NCI-H2107 (cell line): Measurements from ENCODE around the gene RAB9B.
"Not testable (repeated sequence)": the region's sequence is repeated elsewhere in the genome, so short reads cannot be mapped to it uniquely, and the experiment has no call there.

ENCODE experiments used
- DNase-seq: peaks from one replicate; lab custom pipeline; 2025; lab: John Stamatoyannopoulos, UW

RAB9B gene

GRCh38 chrX:103831803-103832544 is at the start of gene RAB9B:
Gene RAB9B (minus strand): TSS chrX:103832257. CDS start chrX:103825784, 6,473 bp downstream.
- DNase-seq: peak; percentile 53

- no peak for DNase-seq
Measured at GRCh38 chrX:103879339-103879738, 47.3 kb upstream of the RAB9B start.

- DNase-seq: no peak
Measured at GRCh38 chrX:103878466-103879122, 46.5 kb upstream of the RAB9B start.

GRCh38 chrX:103877571-103877970 is 45.5 kb upstream of the RAB9B start:
- DNase-seq: no peak

GRCh38 chrX:103864886-103865534 is 33.0 kb upstream of the RAB9B start:
- no peak for DNase-seq

GRCh38 chrX:103864149-103864548 is 32.1 kb upstream of the RAB9B start:
- no peak for DNase-seq

GRCh38 chrX:103861200-103861599 is 29.1 kb upstream of the RAB9B start:
- DNase-seq: no peak

GRCh38 chrX:103849558-103849957 is 17.5 kb upstream of the RAB9B start:
- no peak for DNase-seq

GRCh38 chrX:103847174-103847870 is 15.3 kb upstream of the RAB9B start:
- DNase-seq: no peak

- DNase-seq: no peak
Measured at GRCh38 chrX:103846386-103846785, 14.3 kb upstream of the RAB9B start.

- DNase-seq: peak; percentile 8
Measured at GRCh38 chrX:103845165-103845653, 13.2 kb upstream of the RAB9B start.

- DNase-seq: no peak
Measured at GRCh38 chrX:103839404-103839803, 7.3 kb upstream of the RAB9B start.

- no peak for DNase-seq
Measured at GRCh38 chrX:103831342-103831802, 685 bp downstream of the RAB9B start.

- DNase-seq: no peak
Measured at GRCh38 chrX:103830848-103831247, 1.2 kb downstream of the RAB9B start.

- no peak for DNase-seq
Measured at GRCh38 chrX:103828529-103828928, 3.5 kb downstream of the RAB9B start.

- DNase-seq: no peak
Measured at GRCh38 chrX:103825881-103826280, 6.2 kb downstream of the RAB9B start.

GRCh38 chrX:103823591-103823990 is 8.5 kb downstream of the RAB9B start:
- DNase-seq: no peak

- DNase-seq: not testable (repeated sequence)
Measured at GRCh38 chrX:103820802-103821201, 11.3 kb downstream of the RAB9B start.

GRCh38 chrX:103818842-103819619 is 13.0 kb downstream of the RAB9B start:
- DNase-seq: no peak

GRCh38 chrX:103817502-103817901 is 14.6 kb downstream of the RAB9B start:
- DNase-seq: peak; percentile 56

GRCh38 chrX:103817101-103817500 is 15.0 kb downstream of the RAB9B start:
- DNase-seq: not testable (repeated sequence)
